Muscle layer of colon (tissue), 2 donors: ENCODE results near the gene MIDN.
"Not testable (repeated sequence)": the region's sequence is repeated elsewhere in the genome, so short reads cannot be mapped to it uniquely, and the experiment has no call there.

ENCODE experiments used
- H3K27ac ChIP-seq: one replicate; pipeline ENCODE4 v1.7.0; 2013; ENCODE audit warnings: low read depth, mild to moderate bottlenecking, low read length, moderate library complexity
- H3K27me3 ChIP-seq, 2 donors: one replicate each; pipeline ENCODE4 v1.7.0; 2013; ENCODE audit warnings: low read length in 2 of 2, mild to moderate bottlenecking in 2 of 2; ENCODE audit not compliant: insufficient read depth in 2 of 2, control insufficient read depth in 1 of 2
- H3K36me3 ChIP-seq: one replicate; pipeline ENCODE4 v1.7.0; 2013; ENCODE audit warnings: mild to moderate bottlenecking, low read length; ENCODE audit not compliant: insufficient read depth
- H3K4me1 ChIP-seq: one replicate; pipeline ENCODE4 v1.7.0; 2013; ENCODE audit warnings: mild to moderate bottlenecking, low read length; ENCODE audit not compliant: insufficient read depth
- H3K4me3 ChIP-seq, 2 donors: one replicate each; pipeline ENCODE4 v1.7.0; 2013; ENCODE audit warnings: low read length in 2 of 2, low read depth in 1 of 2, mild to moderate bottlenecking in 1 of 2, moderate library complexity in 1 of 2
- H3K9ac ChIP-seq: one replicate; pipeline ENCODE4 v1.7.0; 2013; ENCODE audit warnings: low read length
- H3K9me3 ChIP-seq: one replicate; pipeline ENCODE4 v1.7.0; 2013; ENCODE audit warnings: mild to moderate bottlenecking, low read length
- donor health status: abdominal sarcoma.
- donor health status: Adenocarcinoma of cecum.

MIDN gene

GRCh38 chr19:1245494-1246264, 2.7 kb upstream of the MIDN start:
- H3K27ac ChIP-seq = peak overlapping the region; percentile 95

GRCh38 chr19:1246265-1247087, 1.9 kb upstream of the MIDN start:
- H3K36me3 ChIP-seq, H3K9ac ChIP-seq, H3K27me3 ChIP-seq, H3K9me3 ChIP-seq, H3K4me3 ChIP-seq: not testable (repeated sequence)
- Histone ChIP-seq H3K27ac (peak overlapping the region; percentile 95), H3K4me1 (peaks cover 52% of the 10 kb centered on the region)

More at GRCh38 chr19:1245494-1246264, 2.7 kb upstream of the MIDN start:
- no peaks in the 10 kb centered on the region for H3K27me3 ChIP-seq
- H3K36me3 ChIP-seq = peaks cover 4% of the 10 kb centered on the region
- H3K4me3 ChIP-seq = no peak overlapping the region
- H3K4me1 ChIP-seq = peaks cover 59% of the 10 kb centered on the region
- H3K9me3 ChIP-seq = no peaks in the 10 kb centered on the region
- H3K9ac ChIP-seq = peak overlapping the region; percentile 57

GRCh38 chr19:1247748-1248138, 640 bp upstream of the MIDN start:
- Histone ChIP-seq H3K4me3 (peak overlapping the region in 1 of 2 donors; percentile 63), H3K9ac (peak overlapping the region; percentile 33)

DNA sequence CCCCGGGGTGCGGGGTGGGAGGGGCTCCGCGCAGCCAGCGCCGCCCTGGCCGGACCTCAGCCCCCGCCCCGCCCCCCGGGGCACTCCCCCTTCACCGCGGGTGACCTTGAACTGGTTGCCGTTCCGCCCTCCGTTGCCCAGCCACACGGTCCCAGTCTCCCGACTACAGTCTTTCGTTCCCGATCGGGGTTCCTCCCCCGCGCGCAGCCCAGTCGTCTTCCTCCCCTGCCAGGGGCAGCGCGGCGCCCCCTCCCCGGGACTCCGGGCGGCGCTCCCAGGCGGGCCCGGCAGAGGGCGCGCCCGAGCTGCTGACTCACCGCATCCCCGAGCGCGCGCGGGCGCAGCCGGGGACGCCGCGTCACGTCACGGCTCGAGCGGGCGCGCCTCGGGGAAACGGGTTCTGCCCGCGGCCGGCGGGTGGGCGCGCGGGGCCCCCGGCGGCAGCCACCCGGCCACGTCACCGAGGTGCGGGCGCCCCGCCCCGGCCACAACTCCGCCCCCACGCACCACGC, 459 bp downstream of the MIDN start:
- peaks cover 1% of the 10 kb centered on the region for H3K36me3 ChIP-seq
- peak overlapping the region; percentile 99 for H3K27ac ChIP-seq
- peaks cover 40% of the 10 kb centered on the region for H3K4me1 ChIP-seq
- H3K9ac ChIP-seq = peak overlapping the region; percentile 39
- peak overlapping the region; percentile 61 to 63 for H3K4me3 ChIP-seq
- no peaks in the 10 kb centered on the region for H3K9me3 ChIP-seq
- no peaks in the 10 kb centered on the region for H3K27me3 ChIP-seq

More at GRCh38 chr19:1247748-1248138, 640 bp upstream of the MIDN start:
- no peaks in the 10 kb centered on the region for H3K27me3 ChIP-seq
- H3K9me3 ChIP-seq = no peaks in the 10 kb centered on the region
- H3K27ac ChIP-seq = peak overlapping the region; percentile 99
- peaks cover 46% of the 10 kb centered on the region for H3K4me1 ChIP-seq
- H3K36me3 ChIP-seq = peaks cover 4% of the 10 kb centered on the region

- no peaks in the 10 kb centered on the region for H3K27me3 ChIP-seq
- peaks cover 40% of the 10 kb centered on the region for H3K4me1 ChIP-seq
- H3K4me3 ChIP-seq = peak overlapping the region; percentile 53 to 64
- no peaks in the 10 kb centered on the region for H3K9me3 ChIP-seq
- H3K27ac ChIP-seq = peak overlapping the region; percentile 88
- H3K36me3 ChIP-seq = peaks cover 4% of the 10 kb centered on the region
- no peak overlapping the region for H3K9ac ChIP-seq
These were observed 1.1 kb downstream of the MIDN start for GRCh38 chr19:1249298-1249989.

- Histone ChIP-seq H3K36me3 (peaks cover 9% of the 10 kb centered on the region), H3K9ac (no peak overlapping the region), H3K4me1 (peaks cover 40% of the 10 kb centered on the region), H3K27me3 (no peaks in the 10 kb centered on the region), H3K27ac (peak overlapping the region; percentile 79), H3K9me3 (no peaks in the 10 kb centered on the region), H3K4me3 (peak overlapping the region; percentile 53 to 64)
These were observed 1.6 kb downstream of the MIDN start for GRCh38 chr19:1249990-1250436.

DNA sequence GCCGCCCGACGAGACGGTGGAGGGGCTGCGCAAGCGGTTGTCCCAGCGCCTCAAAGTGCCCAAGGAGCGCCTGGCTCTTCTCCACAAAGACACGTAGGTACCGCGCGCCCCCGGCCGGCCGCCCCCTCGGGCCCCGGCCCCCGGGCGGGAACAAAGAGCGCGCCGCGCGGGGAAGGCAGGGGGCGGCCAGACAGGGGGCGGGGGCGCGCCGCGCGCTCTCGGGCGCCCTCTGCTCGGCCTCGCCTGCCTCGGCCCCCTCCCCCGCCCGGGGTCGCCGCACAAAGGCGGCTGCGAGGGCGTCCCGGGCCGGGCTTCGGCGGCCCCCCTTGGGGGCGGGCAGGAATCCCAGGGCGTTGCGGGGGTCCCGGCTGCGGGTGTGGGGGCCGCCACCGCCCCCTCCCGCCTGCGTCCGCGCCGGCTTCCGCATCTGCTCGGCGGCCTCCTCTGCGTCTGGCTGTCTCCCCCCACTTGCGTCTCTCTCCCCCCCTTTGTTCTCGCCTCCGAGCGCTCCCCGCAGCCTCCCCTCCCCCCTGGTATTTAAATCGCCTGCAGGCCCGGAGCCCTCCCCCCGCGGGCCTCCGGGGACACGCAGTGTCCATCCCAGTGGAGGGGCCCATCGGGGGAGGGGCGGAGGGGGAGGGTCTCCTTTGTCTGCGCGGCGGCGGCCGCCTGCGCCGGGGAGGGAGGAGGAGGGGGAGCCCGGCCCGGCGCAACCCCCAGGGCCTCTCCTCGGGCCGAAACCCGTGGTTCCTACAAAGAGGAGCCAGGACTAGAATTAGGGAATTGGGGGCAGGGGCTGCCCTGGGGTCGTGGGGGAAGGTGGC, 2.3 kb downstream of the MIDN start:
- Histone ChIP-seq H3K9me3 (no peaks in the 10 kb centered on the region), H3K4me3 (peak overlapping the region; percentile 43 to 75), H3K27me3 (no peaks in the 10 kb centered on the region), H3K4me1 (peaks cover 34% of the 10 kb centered on the region), H3K9ac (peak overlapping the region; percentile 78), H3K27ac (peak overlapping the region; percentile 100), H3K36me3 (peaks cover 16% of the 10 kb centered on the region)

DNA sequence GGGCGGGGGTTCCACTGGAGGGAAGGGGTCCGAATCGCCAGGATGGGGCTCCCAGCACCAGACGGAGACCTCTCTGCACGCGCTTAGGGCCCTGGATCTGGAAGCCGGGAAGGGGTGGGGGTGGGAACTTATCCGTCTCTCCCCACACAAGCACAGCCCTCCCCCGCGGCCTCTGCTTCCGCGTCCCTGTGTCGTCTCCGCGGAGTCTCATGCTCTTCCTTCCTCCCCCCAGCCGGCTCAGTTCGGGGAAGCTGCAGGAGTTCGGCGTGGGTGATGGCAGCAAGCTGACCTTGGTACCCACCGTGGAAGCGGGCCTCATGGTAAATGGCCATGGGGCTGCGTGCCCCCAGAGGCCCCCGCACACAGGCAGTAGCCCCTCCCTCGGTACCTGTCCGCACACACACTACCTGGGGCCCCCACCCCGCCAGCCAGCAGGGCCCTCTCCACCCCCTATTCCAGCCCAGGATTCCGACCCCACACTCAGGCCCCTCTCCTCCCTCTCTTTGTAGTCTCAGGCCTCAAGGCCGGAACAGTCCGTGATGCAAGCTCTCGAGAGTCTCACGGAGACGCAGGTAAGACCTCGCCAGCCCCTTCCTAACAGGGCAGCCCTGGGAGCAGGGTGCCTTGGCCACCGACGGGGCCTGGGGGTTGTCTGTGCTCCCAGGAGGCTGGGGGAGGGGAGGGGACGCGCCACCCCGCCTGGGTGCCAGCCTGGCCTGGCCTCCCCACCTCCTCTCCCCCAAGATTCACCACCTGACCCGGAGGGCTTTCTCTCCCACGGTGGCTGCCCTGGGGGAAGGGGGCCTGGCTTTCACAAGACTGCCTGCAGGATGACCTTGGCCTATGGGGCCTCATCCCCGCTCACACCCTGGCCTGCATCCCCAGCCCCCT, 3.2 kb downstream of the MIDN start:
- Histone ChIP-seq H3K27ac (peak overlapping the region; percentile 100), H3K9me3 (no peaks in the 10 kb centered on the region), H3K36me3 (peaks cover 21% of the 10 kb centered on the region), H3K4me3 (peak overlapping the region; percentile 43 to 75), H3K9ac (peak overlapping the region; percentile 78), H3K4me1 (peaks cover 26% of the 10 kb centered on the region), H3K27me3 (no peaks in the 10 kb centered on the region)

DNA sequence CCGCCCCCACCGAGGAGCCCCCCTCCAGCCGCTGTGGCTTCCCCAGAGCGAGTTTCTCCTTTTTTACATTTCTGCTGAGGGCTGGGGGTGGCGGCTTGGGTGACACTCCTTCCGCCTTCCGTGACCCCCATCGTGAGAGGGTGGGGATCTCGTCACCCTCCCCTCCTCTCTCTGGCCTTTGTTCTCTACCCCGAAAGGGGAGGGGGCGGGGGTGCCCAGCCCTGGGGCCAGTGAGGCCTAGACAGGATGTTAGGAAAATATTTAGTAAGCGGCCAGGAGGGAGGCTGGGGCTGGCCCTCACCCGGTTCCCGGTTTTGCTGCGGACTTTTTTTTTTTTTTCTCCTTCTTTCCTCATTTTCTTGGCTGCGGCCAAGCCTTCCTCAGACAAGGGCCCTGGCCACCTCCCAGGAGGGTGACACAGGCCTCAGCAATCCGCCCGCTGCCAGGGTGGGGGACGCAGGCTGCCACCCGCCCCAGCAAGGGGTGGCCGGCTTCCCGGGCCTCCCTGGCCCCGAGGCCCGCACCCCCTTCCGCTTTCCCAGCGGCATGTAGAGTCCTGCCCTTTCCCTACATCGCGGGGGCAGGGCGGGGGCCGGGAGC, 3.9 kb downstream of the MIDN start:
- Histone ChIP-seq H3K27me3 (no peaks in the 10 kb centered on the region), H3K9me3 (no peaks in the 10 kb centered on the region), H3K9ac (peak overlapping the region; percentile 78), H3K4me1 (peaks cover 25% of the 10 kb centered on the region), H3K36me3 (peaks cover 27% of the 10 kb centered on the region), H3K4me3 (peak overlapping the region; percentile 43 to 75), H3K27ac (peak overlapping the region; percentile 100)
